GM12878 (cell line): ENCODE results near the gene SIDT2. TPM values are rescaled to one million over a fixed set of nuclear protein-coding genes. Genes with fewer than 3 reads are reported as not detected.

ENCODE experiments used
- ATAC-seq: fragments of 200-7000 bp; cut with Tn5 transposase; 3 replicates; pipeline ENCODE4 v1.9.1; 2020; ENCODE audit warnings: mild to moderate bottlenecking, moderate library complexity
- BruUV-seq: library from RNA; stranded (reverse); fragments of 400-500 nt; replicated peaks from 2 replicates; lab custom pipeline; 2021; lab: Mats Ljungman, UMichigan
- CTCF ChIA-PET: fragments of 300-600 bp; sonication (Branson Sonifier 250); formaldehyde crosslinking; extraction: SDS; loops from one replicate; lab custom pipeline; 2021; ENCODE audit warnings: inconsistent platforms; lab: Yijun Ruan, JAX
- POLR2A ChIA-PET: fragments of 350-600 bp; formaldehyde crosslinking; extraction: SDS; loops from one replicate; lab custom pipeline; 2021; ENCODE audit warnings: inconsistent platforms; lab: Charles Lee
- RAD21 ChIA-PET: fragments of 300-600 bp; sonication (Branson Sonifier 250); formaldehyde crosslinking; loops from one replicate; lab custom pipeline; 2023; ENCODE audit warnings: antibody characterized with exemption; ENCODE audit not compliant: unreplicated experiment; lab: Charles Lee
- SMC1A ChIA-PET: fragments of 300-600 bp; sonication (Branson Sonifier 250); formaldehyde crosslinking; loops from one replicate; lab custom pipeline; 2023; ENCODE audit not compliant: unreplicated experiment, uncharacterized antibody; lab: Charles Lee
- DNase-seq: peaks from one replicate; pipeline ENCODE4 v3.0.0-alpha.2; 2011; ENCODE audit warnings: low read depth, low spot score
- FAIRE-seq: peaks from 3 replicates; lab custom pipeline; 2011; peaks lifted over from hg19 to GRCh38; lab: Jason Lieb, UNC
- H2AFZ ChIP-seq: 2 replicates; pipeline ENCODE4 v1.6.0; 2011; ENCODE audit warnings: low read depth, low read length, control low read depth; ENCODE audit not compliant: control insufficient read depth
- H3K27ac ChIP-seq: 2 replicates; pipeline ENCODE4 v1.5.1; 2011; ENCODE audit warnings: control low read depth; ENCODE audit not compliant: control insufficient read depth, insufficient read depth
- H3K27me3 ChIP-seq, 2 experiments: replicated peaks in 1 of 2; 2 replicates each; pipeline versions ENCODE4 v1.6.0 to v1.6.1; 2011; ENCODE audit warnings: low read length in 1 of 2; ENCODE audit not compliant: control insufficient read depth in 2 of 2, insufficient read depth in 2 of 2
- H3K36me3 ChIP-seq, 2 experiments: 2 replicates each; pipeline ENCODE4 v1.5.1; 2011; ENCODE audit warnings: low read length in 1 of 2; ENCODE audit not compliant: control insufficient read depth in 2 of 2, insufficient read depth in 2 of 2
- H3K4me1 ChIP-seq: 2 replicates; pipeline ENCODE4 v1.6.1; 2011; ENCODE audit warnings: mild to moderate bottlenecking, low read length, moderate library complexity, mixed read lengths; ENCODE audit not compliant: control insufficient read depth, insufficient read depth
- H3K4me2 ChIP-seq: 2 replicates; pipeline ENCODE4 v1.6.0; 2011; ENCODE audit warnings: control low read depth; ENCODE audit not compliant: control insufficient read depth, insufficient read depth
- H3K4me3 ChIP-seq: fragments of 200-600 bp; sonication (generic); 2 replicates; pipeline ENCODE4 v1.5.1; 2016
- H3K79me2 ChIP-seq: 2 replicates; pipeline ENCODE4 v1.6.0; 2011; ENCODE audit warnings: low read length; ENCODE audit not compliant: control insufficient read depth, insufficient read depth
- H3K9ac ChIP-seq: 2 replicates; pipeline ENCODE4 v1.8.0; 2011; ENCODE audit warnings: low read length, control low read depth, mixed read lengths; ENCODE audit not compliant: control insufficient read depth, insufficient read depth
- H3K9me3 ChIP-seq: replicated peaks from 3 replicates; pipeline ENCODE4 v1.5.1; 2011; ENCODE audit warnings: mild to moderate bottlenecking, low read length; ENCODE audit not compliant: control insufficient read depth, insufficient read depth
- H4K20me1 ChIP-seq: 2 replicates; pipeline ENCODE4 v1.6.0; 2011; ENCODE audit not compliant: control insufficient read depth, insufficient read depth
- BCL3 ChIP-seq: IDR thresholded peaks from 2 replicates; pipeline ENCODE4 v1.6.1; 2011; ENCODE audit warnings: borderline replicate concordance, low read depth, mild to moderate bottlenecking, moderate library complexity, low read length; ENCODE audit not compliant: insufficient read depth, poor library complexity, severe bottlenecking
- BCLAF1 ChIP-seq: fragments of 450-650 bp; IDR thresholded peaks from 2 replicates; pipeline ENCODE4 v1.6.1; 2017; ENCODE audit warnings: antibody characterized with exemption, mild to moderate bottlenecking, moderate library complexity
- CHD1 ChIP-seq: IDR thresholded peaks from 2 replicates; pipeline ENCODE4 v1.6.1; 2012; ENCODE audit warnings: low read depth, low read length, improper control_type of control experiment
- CREM ChIP-seq: IDR thresholded peaks from 2 replicates; pipeline ENCODE4 v1.6.1; 2014; ENCODE audit warnings: antibody characterized with exemption, low read depth
- EED ChIP-seq: sonication (generic); IDR thresholded peaks from 2 replicates; pipeline ENCODE4 v1.6.1; 2016; ENCODE audit warnings: antibody characterized with exemption, low read depth
- ESRRA ChIP-seq: IDR thresholded peaks from 2 replicates; pipeline ENCODE4 v1.6.1; 2012; ENCODE audit warnings: mild to moderate bottlenecking, low read length, improper control_type of control experiment
- MEF2A ChIP-seq: IDR thresholded peaks from 2 replicates; pipeline ENCODE4 v1.6.1; 2011; ENCODE audit warnings: low read depth, mild to moderate bottlenecking, low read length, moderate library complexity; ENCODE audit not compliant: insufficient read depth
- NFXL1 ChIP-seq: fragments of 450-650 bp; IDR thresholded peaks from 2 replicates; pipeline ENCODE4 v1.6.1; 2017; ENCODE audit warnings: antibody characterized with exemption, mild to moderate bottlenecking, borderline replicate concordance
- PBX3 ChIP-seq: IDR thresholded peaks from 2 replicates; pipeline ENCODE4 v1.6.1; 2011; ENCODE audit warnings: mild to moderate bottlenecking, low read depth, low read length, moderate library complexity; ENCODE audit not compliant: insufficient replicate concordance
- ZNF274 ChIP-seq: IDR thresholded peaks from one replicate; pipeline ENCODE4 v1.8.0; 2011; ENCODE audit not compliant: insufficient read length, insufficient read depth
- WGBS: methylation state at CpG from one replicate; pipeline ENCODE4 v1.1.6; 2016; ENCODE audit warnings: low lambda C conversion rate; ENCODE audit not compliant: insufficient replicate concordance, insufficient coverage; ENCODE audit errors: missing lambda C conversion rate; 5-methylcytosine and 5-hydroxymethylcytosine counted together
- in situ Hi-C: fragments of 300-500 bp; cut with MboI; formaldehyde crosslinking; loops from 9 replicates; pipeline ENCODE4 v1.14.3; 2018; ENCODE audit warnings: mixed read lengths
- intact Hi-C: fragments of 100-400 bp; cut with micrococcal nuclease; formaldehyde crosslinking; loops from one replicate; pipeline ENCODE4 v1.14.2; 2022; ENCODE audit not compliant: unreplicated experiment
- polyA plus RNA-seq, 11 experiments: library from polyadenylated mRNA; depleted of rRNA in 4 of 11; unstranded in 6 of 11; stranded (reverse) in 5 of 11; fragments of >200 nt; fragmentation: Nextera tagmentation in 4 of 11; fragmentation: Illumina TruSeq in 1 of 11; extraction: Ambion mirVana in 4 of 11; extraction: Trizol in 1 of 11; gene quantifications; 1 replicate in 1 of 11; 2 replicates in 10 of 11; pipeline versions ENCODE4 v1.2.1 to v1.2.3, GENCODE V29; 2011 to 2016; ENCODE audit warnings: inconsistent platforms in 2 of 11, missing spikeins in 2 of 11, low read depth in 1 of 11
- total RNA-seq, 4 experiments: library from RNA; depleted of rRNA in 3 of 4; stranded (reverse); fragments of >200 nt in 3 of 4; fragmentation: Illumina TruSeq in 1 of 4; extraction: Trizol in 1 of 4; gene quantifications; 2 replicates each; pipeline versions ENCODE4 v1.2.1 to v1.2.3, GENCODE V29; 2013 to 2021

Gene SIDT2
- total and polyA plus RNA-seq, 10 of the 15 experiments (the other 5 are each of a cell fraction or from before 2014, with no cell fraction given), result 4.9 to 23.9 (median 10.3) TPM

- no peak for TF ChIP-seq ZNF274
- TF ChIP-seq CREM, result no peak
- TF ChIP-seq BCLAF1, result no peak
- no peak for TF ChIP-seq ESRRA
- no peak for TF ChIP-seq NFXL1
Measured at GRCh38 chr11:117187007-117187406, 8.5 kb downstream of the SIDT2 start (continued).

- H3K4me3 ChIP-seq, result no peak overlapping the region
- no peak overlapping the region for H3K27ac ChIP-seq
- SMC1A ChIA-PET, result no interaction called here
- ATAC-seq (no peak), DNase-seq (no peak), FAIRE-seq (no peak)
- H3K4me2 ChIP-seq, result no peak overlapping the region
- TF ChIP-seq MEF2A, result no peak
- TF ChIP-seq EED, result no peak
- TF ChIP-seq PBX3, result no peak
- no peak for TF ChIP-seq BCL3
- no peak for TF ChIP-seq CHD1
- H3K9me3 ChIP-seq, result no peaks in the 10 kb centered on the region
- no peak overlapping the region for H3K9ac ChIP-seq
- no peak overlapping the region for H2AFZ ChIP-seq
- WGBS, result 88% methylated on average over 12 of the region's 13 CpGs
- in situ Hi-C loops, result no loop called here
- CTCF ChIA-PET, result no interaction called here
- BruUV-seq, result no TSS peak
- H3K4me1 ChIP-seq, result peaks cover 36% of the 10 kb centered on the region
- peaks cover 8 to 9% of the 10 kb centered on the region in 2 experiments for H3K36me3 ChIP-seq
- POLR2A ChIA-PET, result no interaction called here
- H3K79me2 ChIP-seq, result no peaks in the 10 kb centered on the region
- RAD21 ChIA-PET, result no interaction called here
- H4K20me1 ChIP-seq, result no peaks in the 10 kb centered on the region
- intact Hi-C loops, result no loop called here
- no peaks in the 10 kb centered on the region for H3K27me3 ChIP-seq
Measured at GRCh38 chr11:117187428-117187798, 8.9 kb downstream of the SIDT2 start.
